ENCODE measurements around the gene TRDMT1.

TRDMT1 gene

GRCh38 chr10:17169803-17170202 lies 31.7 kb downstream of the TRDMT1 start:
- Histone ChIP-seq H3K4me3 (ENCODE audit: low read length) (no peak overlapping the region), H3K9ac (ENCODE audit: low read depth, low read length) (no peak overlapping the region), H3K4me1 (ENCODE audit: insufficient read depth, low read length) (peaks cover 1% of the 10 kb centered on the region; the same call in 1 of the 2 replicates), H3K27ac (ENCODE audit: low read length) (no peak overlapping the region), H3K36me3 (ENCODE audit: insufficient read depth, low read depth, low read length) (peaks cover 4% of the 10 kb centered on the region; the same call in 1 of the 2 replicates), H3K27me3 (ENCODE audit: insufficient read depth, low read length) (no peaks in the 10 kb centered on the region), H3K9me3 (ENCODE audit: insufficient read depth, low read depth, low read length) (no peaks in the 10 kb centered on the region)

GRCh38 chr10:17166699-17167098 lies 34.8 kb downstream of the TRDMT1 start:
- Histone ChIP-seq H3K9ac (ENCODE audit: low read depth, low read length) (no peak overlapping the region), H3K4me3 (ENCODE audit: low read length) (no peak overlapping the region), H3K27me3 (ENCODE audit: insufficient read depth, low read length) (no peaks in the 10 kb centered on the region), H3K9me3 (ENCODE audit: insufficient read depth, low read depth, low read length) (no peaks in the 10 kb centered on the region), H3K36me3 (ENCODE audit: insufficient read depth, low read depth, low read length) (no peaks in the 10 kb centered on the region), H3K4me1 (ENCODE audit: insufficient read depth, low read length) (no peaks in the 10 kb centered on the region), H3K27ac (ENCODE audit: low read length) (no peak overlapping the region)

- Histone ChIP-seq H3K9ac (ENCODE audit: low read depth, low read length) (no peak overlapping the region), H3K27me3 (ENCODE audit: insufficient read depth, low read length) (no peaks in the 10 kb centered on the region), H3K4me1 (ENCODE audit: insufficient read depth, low read length) (no peaks in the 10 kb centered on the region), H3K27ac (ENCODE audit: low read length) (no peak overlapping the region), H3K9me3 (ENCODE audit: insufficient read depth, low read depth, low read length) (no peaks in the 10 kb centered on the region), H3K36me3 (ENCODE audit: insufficient read depth, low read depth, low read length) (no peaks in the 10 kb centered on the region), H3K4me3 (ENCODE audit: low read length) (no peak overlapping the region)
Measured at GRCh38 chr10:17162828-17163227, 38.6 kb downstream of the TRDMT1 start.

GRCh38 chr10:17161775-17162174 lies 39.7 kb downstream of the TRDMT1 start:
- H3K9ac ChIP-seq (ENCODE audit: low read depth, low read length), result no peak overlapping the region
- no peaks in the 10 kb centered on the region for H3K9me3 ChIP-seq (ENCODE audit: insufficient read depth, low read depth, low read length)
- H3K4me1 ChIP-seq (ENCODE audit: insufficient read depth, low read length), result no peaks in the 10 kb centered on the region
- H3K4me3 ChIP-seq (ENCODE audit: low read length), result no peak overlapping the region
- no peaks in the 10 kb centered on the region for H3K36me3 ChIP-seq (ENCODE audit: insufficient read depth, low read depth, low read length)
- no peaks in the 10 kb centered on the region for H3K27me3 ChIP-seq (ENCODE audit: insufficient read depth, low read length)
- no peak overlapping the region for H3K27ac ChIP-seq (ENCODE audit: low read length)

- H3K36me3 ChIP-seq (ENCODE audit: insufficient read depth, low read depth, low read length), result peaks cover 7% of the 10 kb centered on the region; the same call in 1 of the 2 replicates
- H3K27ac ChIP-seq (ENCODE audit: low read length), result no peak overlapping the region
- H3K27me3 ChIP-seq (ENCODE audit: insufficient read depth, low read length), result no peaks in the 10 kb centered on the region
- H3K4me1 ChIP-seq (ENCODE audit: insufficient read depth, low read length), result no peaks in the 10 kb centered on the region
- no peaks in the 10 kb centered on the region for H3K9me3 ChIP-seq (ENCODE audit: insufficient read depth, low read depth, low read length)
- no peak overlapping the region for H3K9ac ChIP-seq (ENCODE audit: low read depth, low read length)
- H3K4me3 ChIP-seq (ENCODE audit: low read length), result no peak overlapping the region
Measured at GRCh38 chr10:17157024-17157423, 44.4 kb downstream of the TRDMT1 start.

GRCh38 chr10:17155826-17156225 lies 45.6 kb downstream of the TRDMT1 start:
- Histone ChIP-seq H3K27me3 (ENCODE audit: insufficient read depth, low read length) (no peaks in the 10 kb centered on the region), H3K9ac (ENCODE audit: low read depth, low read length) (no peak overlapping the region), H3K4me3 (ENCODE audit: low read length) (no peak overlapping the region), H3K4me1 (ENCODE audit: insufficient read depth, low read length) (no peaks in the 10 kb centered on the region), H3K36me3 (ENCODE audit: insufficient read depth, low read depth, low read length) (peaks cover 7% of the 10 kb centered on the region; the same call in 1 of the 2 replicates), H3K27ac (ENCODE audit: low read length) (no peak overlapping the region), H3K9me3 (ENCODE audit: insufficient read depth, low read depth, low read length) (no peaks in the 10 kb centered on the region)

GRCh38 chr10:17154116-17154515 lies 47.4 kb downstream of the TRDMT1 start:
- H3K36me3 ChIP-seq (ENCODE audit: insufficient read depth, low read depth, low read length), result peaks cover 9% of the 10 kb centered on the region; the same call in 1 of the 2 replicates
- H3K4me3 ChIP-seq (ENCODE audit: low read length), result no peak overlapping the region
- H3K9me3 ChIP-seq (ENCODE audit: insufficient read depth, low read depth, low read length), result no peaks in the 10 kb centered on the region
- H3K4me1 ChIP-seq (ENCODE audit: insufficient read depth, low read length), result no peaks in the 10 kb centered on the region
- H3K27me3 ChIP-seq (ENCODE audit: insufficient read depth, low read length), result no peaks in the 10 kb centered on the region
- H3K9ac ChIP-seq (ENCODE audit: low read depth, low read length), result no peak overlapping the region
- H3K27ac ChIP-seq (ENCODE audit: low read length), result no peak overlapping the region

GRCh38 chr10:17153321-17153720 lies 48.2 kb downstream of the TRDMT1 start:
- Histone ChIP-seq H3K9ac (ENCODE audit: low read depth, low read length) (no peak overlapping the region), H3K27ac (ENCODE audit: low read length) (no peak overlapping the region), H3K4me3 (ENCODE audit: low read length) (no peak overlapping the region), H3K36me3 (ENCODE audit: insufficient read depth, low read depth, low read length) (peaks cover 9% of the 10 kb centered on the region; the same call in 1 of the 2 replicates), H3K27me3 (ENCODE audit: insufficient read depth, low read length) (no peaks in the 10 kb centered on the region), H3K4me1 (ENCODE audit: insufficient read depth, low read length) (no peaks in the 10 kb centered on the region), H3K9me3 (ENCODE audit: insufficient read depth, low read depth, low read length) (no peaks in the 10 kb centered on the region)

- H3K27me3 ChIP-seq (ENCODE audit: insufficient read depth, low read length), result no peaks in the 10 kb centered on the region
- no peak overlapping the region for H3K27ac ChIP-seq (ENCODE audit: low read length)
- no peak overlapping the region for H3K9ac ChIP-seq (ENCODE audit: low read depth, low read length)
- no peak overlapping the region for H3K4me3 ChIP-seq (ENCODE audit: low read length)
- no peaks in the 10 kb centered on the region for H3K9me3 ChIP-seq (ENCODE audit: insufficient read depth, low read depth, low read length)
- H3K36me3 ChIP-seq (ENCODE audit: insufficient read depth, low read depth, low read length), result peaks cover 13% of the 10 kb centered on the region; the same call in 1 of the 2 replicates
- H3K4me1 ChIP-seq (ENCODE audit: insufficient read depth, low read length), result no peaks in the 10 kb centered on the region
Measured at GRCh38 chr10:17151716-17152115, 49.8 kb downstream of the TRDMT1 start.

GRCh38 chr10:17147884-17148489 lies 53.5 kb downstream of the TRDMT1 start:
- H3K4me3 ChIP-seq (ENCODE audit: low read length), result no peak overlapping the region

GRCh38 chr10:17146892-17147291 lies 54.6 kb downstream of the TRDMT1 start:
- Histone ChIP-seq H3K27ac (ENCODE audit: low read length) (no peak overlapping the region), H3K9ac (ENCODE audit: low read depth, low read length) (no peak overlapping the region), H3K4me3 (ENCODE audit: low read length) (no peak overlapping the region), H3K36me3 (ENCODE audit: insufficient read depth, low read depth, low read length) (peaks cover 6% of the 10 kb centered on the region; the same call in 1 of the 2 replicates), H3K4me1 (ENCODE audit: insufficient read depth, low read length) (no peaks in the 10 kb centered on the region), H3K27me3 (ENCODE audit: insufficient read depth, low read length) (no peaks in the 10 kb centered on the region), H3K9me3 (ENCODE audit: insufficient read depth, low read depth, low read length) (no peaks in the 10 kb centered on the region)

More at GRCh38 chr10:17147884-17148489, 53.5 kb downstream of the TRDMT1 start:
- Histone ChIP-seq H3K36me3 (ENCODE audit: insufficient read depth, low read depth, low read length) (peaks cover 7% of the 10 kb centered on the region; the same call in 1 of the 2 replicates), H3K4me1 (ENCODE audit: insufficient read depth, low read length) (no peaks in the 10 kb centered on the region), H3K9me3 (ENCODE audit: insufficient read depth, low read depth, low read length) (no peaks in the 10 kb centered on the region), H3K9ac (ENCODE audit: low read depth, low read length) (no peak overlapping the region), H3K27ac (ENCODE audit: low read length) (no peak overlapping the region), H3K27me3 (ENCODE audit: insufficient read depth, low read length) (no peaks in the 10 kb centered on the region)

- no peaks in the 10 kb centered on the region for H3K9me3 ChIP-seq (ENCODE audit: insufficient read depth, low read depth, low read length)
- H3K4me3 ChIP-seq (ENCODE audit: low read length), result no peak overlapping the region
- no peak overlapping the region for H3K27ac ChIP-seq (ENCODE audit: low read length)
- H3K4me1 ChIP-seq (ENCODE audit: insufficient read depth, low read length), result no peaks in the 10 kb centered on the region
- no peak overlapping the region for H3K9ac ChIP-seq (ENCODE audit: low read depth, low read length)
- H3K36me3 ChIP-seq (ENCODE audit: insufficient read depth, low read depth, low read length), result peaks cover 4% of the 10 kb centered on the region; the same call in 1 of the 2 replicates
- H3K27me3 ChIP-seq (ENCODE audit: insufficient read depth, low read length), result no peaks in the 10 kb centered on the region
Measured at GRCh38 chr10:17145239-17145638, 56.2 kb downstream of the TRDMT1 start.
